GM12872 (cell line): Measurements from ENCODE around the gene RBM34.

Experiments
- TF ChIP-seq, protein P1 (sequence below): IDR thresholded peaks from 3 replicates; pipeline ENCODE4 v1.5.1; 2011; ENCODE audit warnings: low read depth, mild to moderate bottlenecking, low read length, moderate library complexity; ENCODE audit not compliant: insufficient read depth

RBM34 gene

GRCh38 chr1:235160957-235161684 is at the start of gene RBM34:
Gene RBM34, minus strand, starts transcription at chr1:235161250. Its CDS starts 24 bp downstream, at chr1:235161226.
- TF ChIP-seq, protein P1, sequence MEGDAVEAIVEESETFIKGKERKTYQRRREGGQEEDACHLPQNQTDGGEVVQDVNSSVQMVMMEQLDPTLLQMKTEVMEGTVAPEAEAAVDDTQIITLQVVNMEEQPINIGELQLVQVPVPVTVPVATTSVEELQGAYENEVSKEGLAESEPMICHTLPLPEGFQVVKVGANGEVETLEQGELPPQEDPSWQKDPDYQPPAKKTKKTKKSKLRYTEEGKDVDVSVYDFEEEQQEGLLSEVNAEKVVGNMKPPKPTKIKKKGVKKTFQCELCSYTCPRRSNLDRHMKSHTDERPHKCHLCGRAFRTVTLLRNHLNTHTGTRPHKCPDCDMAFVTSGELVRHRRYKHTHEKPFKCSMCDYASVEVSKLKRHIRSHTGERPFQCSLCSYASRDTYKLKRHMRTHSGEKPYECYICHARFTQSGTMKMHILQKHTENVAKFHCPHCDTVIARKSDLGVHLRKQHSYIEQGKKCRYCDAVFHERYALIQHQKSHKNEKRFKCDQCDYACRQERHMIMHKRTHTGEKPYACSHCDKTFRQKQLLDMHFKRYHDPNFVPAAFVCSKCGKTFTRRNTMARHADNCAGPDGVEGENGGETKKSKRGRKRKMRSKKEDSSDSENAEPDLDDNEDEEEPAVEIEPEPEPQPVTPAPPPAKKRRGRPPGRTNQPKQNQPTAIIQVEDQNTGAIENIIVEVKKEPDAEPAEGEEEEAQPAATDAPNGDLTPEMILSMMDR, result no peak

DNA sequence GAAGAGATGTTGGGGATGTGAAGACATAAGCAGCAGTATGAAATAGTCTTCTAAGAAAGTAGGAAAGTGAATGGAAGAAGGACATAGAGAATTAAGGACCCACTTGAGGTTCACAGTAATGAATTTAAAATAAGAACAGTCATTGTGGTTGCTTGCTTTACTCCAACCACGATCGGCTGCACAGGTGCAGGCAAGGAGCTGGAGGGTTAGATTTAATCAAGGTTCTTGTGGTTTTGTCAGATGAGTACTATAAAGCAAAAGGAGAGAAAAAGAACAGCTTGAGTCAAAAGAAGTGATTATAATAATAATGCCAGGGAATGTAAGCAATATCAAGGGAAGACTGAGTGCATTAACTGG is 46.1 kb upstream of the RBM34 start:
- TF ChIP-seq, protein P1, result no peak

DNA sequence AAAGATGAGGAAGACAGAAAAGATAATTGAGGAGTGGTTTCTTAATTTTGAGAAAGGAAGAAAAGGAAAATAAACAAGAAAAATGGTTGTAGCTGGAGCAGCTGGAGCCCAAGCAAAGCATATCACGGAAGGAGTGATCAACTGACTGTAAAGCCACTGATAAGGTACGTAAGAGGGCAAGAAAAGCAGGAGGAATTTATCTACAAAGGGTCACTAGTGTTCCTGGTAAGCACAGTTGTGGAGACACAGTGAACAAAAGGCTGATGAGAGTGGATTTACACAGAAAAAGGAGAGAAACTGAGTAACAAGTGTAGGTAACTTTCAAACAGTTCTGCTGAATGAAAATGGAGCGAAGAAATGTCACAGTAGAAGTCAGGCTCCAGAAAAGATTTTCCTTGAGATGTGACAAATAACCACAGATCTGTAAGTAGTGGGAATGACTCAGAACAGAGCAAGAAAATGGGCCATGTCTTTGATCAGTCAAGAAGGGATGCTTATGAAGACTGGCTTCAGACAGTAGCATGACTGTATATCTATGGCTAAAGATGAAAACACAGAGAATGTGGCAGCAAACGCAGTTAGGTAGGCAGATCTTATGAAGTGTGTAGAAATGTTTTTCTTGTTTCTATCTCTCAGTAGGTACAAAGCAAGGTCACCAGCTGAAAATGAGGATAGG is 45.6 kb upstream of the RBM34 start:
- TF ChIP-seq, protein P1, result no peak

DNA sequence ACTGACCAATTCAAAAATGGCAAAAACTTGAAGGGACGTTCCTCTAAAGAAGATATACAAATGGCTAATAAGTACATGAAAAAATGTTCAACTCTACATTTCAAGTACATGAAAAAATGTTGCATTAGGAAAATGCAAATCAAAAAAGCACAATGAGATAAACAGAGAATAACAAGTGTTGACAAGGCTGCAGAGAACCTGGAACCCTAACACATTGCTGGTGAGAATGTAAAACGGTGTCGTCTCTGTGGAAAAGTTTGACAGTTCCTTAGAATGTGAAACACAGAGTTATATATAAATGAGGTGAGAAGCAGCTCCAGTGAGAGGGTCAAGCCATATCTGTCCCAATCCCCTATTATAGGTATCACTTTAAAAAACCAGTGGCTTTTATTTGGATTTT is 44.6 kb upstream of the RBM34 start:
- TF ChIP-seq, protein P1, result no peak

GRCh38 chr1:235203428-235203827 is 42.4 kb upstream of the RBM34 start:
- TF ChIP-seq, protein P1, result no peak

GRCh38 chr1:235199441-235199840 is 38.4 kb upstream of the RBM34 start:
- TF ChIP-seq, protein P1, result peak; percentile 41

DNA sequence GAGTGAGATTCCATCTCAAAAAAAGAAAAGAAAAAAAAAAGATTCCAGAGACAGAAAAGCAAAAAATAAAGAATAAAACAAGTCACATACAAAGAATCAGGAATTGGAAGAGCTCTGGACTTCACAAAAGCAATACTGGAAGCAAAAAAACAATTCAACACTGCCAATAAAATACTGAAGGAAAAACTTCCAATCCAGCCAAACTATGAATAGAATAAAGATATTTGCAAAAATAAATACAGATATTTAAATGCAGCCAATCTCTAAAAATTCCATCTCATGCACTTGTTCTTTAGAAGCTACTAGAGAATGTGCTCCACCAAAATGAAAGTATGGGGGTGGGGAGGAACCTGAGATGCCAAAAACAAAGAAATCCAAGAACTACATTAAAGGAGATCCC is 29.4 kb upstream of the RBM34 start:
- TF ChIP-seq, protein P1, result no peak
